ENCODE measurements around the gene DNAAF5.

The DNAAF5 gene

DNA sequence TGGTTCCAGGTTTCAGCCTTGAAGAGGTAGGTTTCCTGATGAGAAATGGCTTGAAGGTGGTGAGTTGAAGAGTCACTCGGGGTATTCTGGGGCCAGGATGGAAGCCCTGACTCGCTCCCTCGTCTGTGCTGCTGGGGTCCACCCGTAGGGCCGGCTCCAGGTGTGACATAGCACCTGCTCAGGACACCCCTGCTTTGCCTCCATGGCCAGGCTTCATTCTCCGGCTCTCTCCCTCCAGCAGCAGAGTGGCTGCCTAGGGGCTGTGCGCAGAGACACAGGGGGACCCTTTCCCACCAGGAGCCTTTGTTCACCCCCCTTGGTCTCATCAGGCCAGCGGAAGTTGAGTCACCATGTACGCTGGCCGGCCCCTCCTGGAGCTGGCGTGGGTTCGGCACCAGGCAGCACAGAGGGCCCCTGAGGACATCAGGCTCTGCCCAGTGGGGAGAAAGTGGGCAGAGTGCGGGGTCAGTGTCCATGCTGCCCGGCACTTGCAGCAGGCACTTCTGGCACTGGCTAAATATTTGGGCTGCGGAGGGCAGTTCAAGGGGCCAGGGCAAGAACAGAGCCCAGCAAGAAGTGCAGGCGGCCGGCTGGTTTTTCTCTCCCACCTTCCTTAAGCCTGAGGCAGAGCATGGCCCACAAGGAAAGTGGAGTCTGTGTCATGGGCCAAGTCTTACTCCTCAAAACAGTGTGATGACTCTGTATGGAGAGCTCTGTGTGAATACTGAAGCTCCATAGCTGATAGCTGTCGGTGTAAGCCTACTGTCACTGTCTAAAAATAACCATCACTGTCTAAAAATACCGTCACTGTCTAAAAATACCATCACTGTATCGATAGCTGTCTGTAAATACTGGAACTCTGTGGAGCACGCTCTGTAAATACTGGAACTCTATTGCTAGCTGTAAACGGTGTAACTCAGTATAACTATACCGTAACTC, 4.3 kb downstream of the DNAAF5 start:
- H3K4me1 ChIP-seq (ENCODE audit: insufficient read depth, low read length): no peaks in the 10 kb centered on the region
- peaks cover 23% of the 10 kb centered on the region for H3K9me3 ChIP-seq (ENCODE audit: insufficient read depth, low read depth, low read length)
- 95% methylated on average over 22 of the region's 23 CpGs for WGBS
- no peak overlapping the region for H3K4me3 ChIP-seq (ENCODE audit: low read length)
- H3K36me3 ChIP-seq (ENCODE audit: insufficient read depth, low read length): peaks cover 54% of the 10 kb centered on the region
- H3K9ac ChIP-seq (ENCODE audit: low read depth, low read length): no peak overlapping the region
- H3K27ac ChIP-seq (ENCODE audit: low read depth, low read length): no peak overlapping the region
- H3K27me3 ChIP-seq (ENCODE audit: insufficient read depth, low read length): no peaks in the 10 kb centered on the region

- peaks cover 19% of the 10 kb centered on the region for H3K9me3 ChIP-seq (ENCODE audit: insufficient read depth, low read depth, low read length)
- WGBS: 91% methylated on average over 16 of the region's 17 CpGs
- H3K4me1 ChIP-seq (ENCODE audit: insufficient read depth, low read length): no peaks in the 10 kb centered on the region
- no peak overlapping the region for H3K4me3 ChIP-seq (ENCODE audit: low read length)
- H3K27ac ChIP-seq (ENCODE audit: low read depth, low read length): no peak overlapping the region
- no peak overlapping the region for H3K9ac ChIP-seq (ENCODE audit: low read depth, low read length)
- peaks cover 54% of the 10 kb centered on the region for H3K36me3 ChIP-seq (ENCODE audit: insufficient read depth, low read length)
- no peaks in the 10 kb centered on the region for H3K27me3 ChIP-seq (ENCODE audit: insufficient read depth, low read length)
These were observed 5.1 kb downstream of the DNAAF5 start for GRCh38 chr7:731440-732085.

GRCh38 chr7:732094-732541, 5.6 kb downstream of the DNAAF5 start:
- no peaks in the 10 kb centered on the region for H3K27me3 ChIP-seq (ENCODE audit: insufficient read depth, low read length)
- H3K9me3 ChIP-seq (ENCODE audit: insufficient read depth, low read depth, low read length): peaks cover 19% of the 10 kb centered on the region
- H3K9ac ChIP-seq (ENCODE audit: low read depth, low read length): no peak overlapping the region
- no peak overlapping the region for H3K4me3 ChIP-seq (ENCODE audit: low read length)
- whole genome bisulfite sequencing: 88% methylated on average over 17 of the region's 17 CpGs
- peaks cover 54% of the 10 kb centered on the region for H3K36me3 ChIP-seq (ENCODE audit: insufficient read depth, low read length)
- H3K4me1 ChIP-seq (ENCODE audit: insufficient read depth, low read length): no peaks in the 10 kb centered on the region
- no peak overlapping the region for H3K27ac ChIP-seq (ENCODE audit: low read depth, low read length)

DNA sequence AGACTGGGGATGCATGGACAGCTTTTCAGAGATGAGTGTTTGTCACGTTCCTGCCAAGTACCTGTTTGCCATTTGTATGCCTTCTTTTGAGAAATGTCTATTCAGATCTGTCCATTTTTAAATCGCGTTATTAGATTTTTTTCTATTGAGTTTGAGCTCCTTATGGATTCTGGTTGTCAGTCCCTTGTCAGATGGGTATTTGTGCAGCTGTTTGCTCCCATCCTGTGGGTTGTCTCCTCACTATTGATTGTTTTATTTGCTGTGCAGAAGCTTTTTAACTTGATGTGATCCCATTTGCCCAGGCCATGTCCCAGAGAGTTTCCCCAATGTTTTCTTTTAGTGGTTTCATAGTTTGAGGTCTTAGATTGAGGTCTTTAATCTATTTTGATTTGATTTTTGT, 6.1 kb downstream of the DNAAF5 start:
- Histone ChIP-seq H3K36me3 (ENCODE audit: insufficient read depth, low read length) (peaks cover 57% of the 10 kb centered on the region), H3K9me3 (ENCODE audit: insufficient read depth, low read depth, low read length) (peaks cover 19% of the 10 kb centered on the region), H3K9ac (ENCODE audit: low read depth, low read length) (no peak overlapping the region), H3K27me3 (ENCODE audit: insufficient read depth, low read length) (no peaks in the 10 kb centered on the region), H3K4me1 (ENCODE audit: insufficient read depth, low read length) (no peaks in the 10 kb centered on the region), H3K4me3 (ENCODE audit: low read length) (no peak overlapping the region), H3K27ac (ENCODE audit: low read depth, low read length) (no peak overlapping the region)
- 94% methylated on average over 3 of the region's 3 CpGs for WGBS

GRCh38 chr7:734214-734613, 7.7 kb downstream of the DNAAF5 start:
- no peak overlapping the region for H3K9ac ChIP-seq (ENCODE audit: low read depth, low read length)
- H3K4me3 ChIP-seq (ENCODE audit: low read length): no peak overlapping the region
- no peaks in the 10 kb centered on the region for H3K4me1 ChIP-seq (ENCODE audit: insufficient read depth, low read length)
- peaks cover 19% of the 10 kb centered on the region for H3K9me3 ChIP-seq (ENCODE audit: insufficient read depth, low read depth, low read length)
- H3K36me3 ChIP-seq (ENCODE audit: insufficient read depth, low read length): peaks cover 57% of the 10 kb centered on the region
- H3K27ac ChIP-seq (ENCODE audit: low read depth, low read length): no peak overlapping the region
- WGBS: over 99% methylated on average over 4 of the region's 4 CpGs
- H3K27me3 ChIP-seq (ENCODE audit: insufficient read depth, low read length): no peaks in the 10 kb centered on the region

DNA sequence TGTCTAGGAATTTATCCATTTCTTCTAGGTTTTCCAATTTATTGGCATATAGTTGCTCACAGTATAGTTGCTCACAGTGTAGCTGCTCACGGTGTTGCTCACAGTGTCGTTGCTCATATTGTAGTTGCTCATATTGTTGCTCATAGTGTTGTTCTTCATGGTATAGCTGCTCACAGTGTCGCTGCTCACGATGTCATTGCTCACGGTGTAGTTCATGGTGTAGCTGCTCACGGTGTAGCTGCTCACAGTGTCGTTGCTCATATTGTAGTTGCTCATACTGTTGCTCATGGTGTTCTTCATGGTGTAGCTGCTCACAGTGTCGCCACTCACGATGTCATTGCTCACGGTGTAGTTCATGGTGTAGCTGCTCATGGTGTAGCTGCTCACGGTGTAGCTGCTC, 8.3 kb downstream of the DNAAF5 start:
- H3K4me3 ChIP-seq (ENCODE audit: low read length): no peak overlapping the region
- peaks cover 55% of the 10 kb centered on the region for H3K36me3 ChIP-seq (ENCODE audit: insufficient read depth, low read length)
- no peaks in the 10 kb centered on the region for H3K4me1 ChIP-seq (ENCODE audit: insufficient read depth, low read length)
- 92% methylated on average over 11 of the region's 11 CpGs for WGBS
- H3K9me3 ChIP-seq (ENCODE audit: insufficient read depth, low read depth, low read length): peaks cover 19% of the 10 kb centered on the region
- H3K9ac ChIP-seq (ENCODE audit: low read depth, low read length): no peak overlapping the region
- no peaks in the 10 kb centered on the region for H3K27me3 ChIP-seq (ENCODE audit: insufficient read depth, low read length)
- no peak overlapping the region for H3K27ac ChIP-seq (ENCODE audit: low read depth, low read length)

- WGBS: 98% methylated on average over 4 of the region's 5 CpGs
- H3K4me3 ChIP-seq (ENCODE audit: low read length): no peak overlapping the region
- H3K9ac ChIP-seq (ENCODE audit: low read depth, low read length): no peak overlapping the region
- H3K27ac ChIP-seq (ENCODE audit: low read depth, low read length): no peak overlapping the region
- H3K27me3 ChIP-seq (ENCODE audit: insufficient read depth, low read length): no peaks in the 10 kb centered on the region
- peaks cover 52% of the 10 kb centered on the region for H3K36me3 ChIP-seq (ENCODE audit: insufficient read depth, low read length)
- no peaks in the 10 kb centered on the region for H3K4me1 ChIP-seq (ENCODE audit: insufficient read depth, low read length)
- peaks cover 19% of the 10 kb centered on the region for H3K9me3 ChIP-seq (ENCODE audit: insufficient read depth, low read depth, low read length)
These were observed 11.7 kb downstream of the DNAAF5 start for GRCh38 chr7:738241-738640.

- Histone ChIP-seq H3K36me3 (ENCODE audit: insufficient read depth, low read length) (peaks cover 50% of the 10 kb centered on the region), H3K9me3 (ENCODE audit: insufficient read depth, low read depth, low read length) (peaks cover 16% of the 10 kb centered on the region), H3K4me3 (ENCODE audit: low read length) (no peak overlapping the region), H3K9ac (ENCODE audit: low read depth, low read length) (no peak overlapping the region), H3K27me3 (ENCODE audit: insufficient read depth, low read length) (no peaks in the 10 kb centered on the region), H3K4me1 (ENCODE audit: insufficient read depth, low read length) (no peaks in the 10 kb centered on the region), H3K27ac (ENCODE audit: low read depth, low read length) (no peak overlapping the region)
- 95% methylated on average over 24 of the region's 24 CpGs for WGBS
These were observed 12.4 kb downstream of the DNAAF5 start for GRCh38 chr7:738723-739454.

GRCh38 chr7:739455-739982, 13.0 kb downstream of the DNAAF5 start:
- Histone ChIP-seq H3K36me3 (ENCODE audit: insufficient read depth, low read length) (peaks cover 44% of the 10 kb centered on the region), H3K27me3 (ENCODE audit: insufficient read depth, low read length) (no peaks in the 10 kb centered on the region), H3K9me3 (ENCODE audit: insufficient read depth, low read depth, low read length) (peaks cover 9% of the 10 kb centered on the region), H3K4me1 (ENCODE audit: insufficient read depth, low read length) (no peaks in the 10 kb centered on the region), H3K4me3 (ENCODE audit: low read length) (no peak overlapping the region), H3K9ac (ENCODE audit: low read depth, low read length) (no peak overlapping the region), H3K27ac (ENCODE audit: low read depth, low read length) (no peak overlapping the region)
- WGBS: 94% methylated on average over 31 of the region's 31 CpGs

DNA sequence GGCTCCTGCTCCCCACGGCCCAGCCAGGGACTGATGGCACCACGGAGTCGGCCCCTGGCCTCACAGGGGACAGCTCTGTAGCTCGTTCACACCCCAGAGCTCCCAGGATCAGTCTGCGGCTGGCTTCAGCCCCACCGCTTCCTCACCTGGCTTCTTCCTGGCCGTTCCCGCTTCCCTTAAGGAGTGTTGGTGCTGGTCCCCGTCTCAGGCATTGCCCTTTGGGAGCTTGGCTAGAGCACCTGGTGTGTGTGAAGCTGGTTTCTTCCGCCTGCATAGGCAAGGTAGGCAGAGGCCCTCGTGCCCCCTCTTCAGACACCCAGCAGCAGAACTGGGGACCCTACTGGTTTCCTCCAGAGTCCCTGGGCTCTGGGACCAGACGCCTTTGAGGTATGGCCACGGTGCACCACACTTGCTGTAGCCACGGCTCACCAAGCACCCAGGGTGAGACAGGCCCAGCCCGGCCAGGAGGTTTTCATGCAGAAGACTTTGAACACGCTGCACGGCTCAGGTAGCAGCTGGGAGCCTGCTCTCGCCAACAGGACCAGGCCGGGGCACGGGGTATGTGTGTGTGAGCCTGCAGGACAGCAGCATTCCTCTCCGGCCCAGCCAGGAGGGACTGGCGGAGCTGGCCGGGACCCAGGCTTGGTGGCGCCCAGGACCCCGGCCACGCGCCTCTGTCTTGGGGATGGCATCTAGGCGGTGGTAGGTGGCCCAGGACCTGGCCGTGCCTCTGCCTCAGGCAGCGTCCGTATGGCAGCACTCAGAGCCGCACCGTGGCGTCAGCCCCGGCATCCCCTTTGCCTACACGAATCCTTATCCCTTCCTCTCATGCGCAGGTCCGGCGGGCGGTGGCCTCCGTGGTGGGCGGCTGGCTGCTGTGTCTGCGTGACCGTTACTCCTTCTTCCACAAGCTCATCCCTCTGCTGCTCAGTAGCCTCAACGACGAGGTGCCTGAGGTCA, 13.8 kb downstream of the DNAAF5 start:
- Histone ChIP-seq H3K36me3 (ENCODE audit: insufficient read depth, low read length) (peaks cover 43% of the 10 kb centered on the region), H3K27me3 (ENCODE audit: insufficient read depth, low read length) (no peaks in the 10 kb centered on the region), H3K4me1 (ENCODE audit: insufficient read depth, low read length) (no peaks in the 10 kb centered on the region), H3K4me3 (ENCODE audit: low read length) (no peak overlapping the region), H3K9me3 (ENCODE audit: insufficient read depth, low read depth, low read length) (peaks cover 2% of the 10 kb centered on the region; the same call in 1 of the 2 replicates), H3K9ac (ENCODE audit: low read depth, low read length) (no peak overlapping the region), H3K27ac (ENCODE audit: low read depth, low read length) (no peak overlapping the region)
- 95% methylated on average over 46 of the region's 46 CpGs for WGBS

All from HUES64 (cell line).